ENCODE data around the gene RAE1.

RAE1 gene

DNA sequence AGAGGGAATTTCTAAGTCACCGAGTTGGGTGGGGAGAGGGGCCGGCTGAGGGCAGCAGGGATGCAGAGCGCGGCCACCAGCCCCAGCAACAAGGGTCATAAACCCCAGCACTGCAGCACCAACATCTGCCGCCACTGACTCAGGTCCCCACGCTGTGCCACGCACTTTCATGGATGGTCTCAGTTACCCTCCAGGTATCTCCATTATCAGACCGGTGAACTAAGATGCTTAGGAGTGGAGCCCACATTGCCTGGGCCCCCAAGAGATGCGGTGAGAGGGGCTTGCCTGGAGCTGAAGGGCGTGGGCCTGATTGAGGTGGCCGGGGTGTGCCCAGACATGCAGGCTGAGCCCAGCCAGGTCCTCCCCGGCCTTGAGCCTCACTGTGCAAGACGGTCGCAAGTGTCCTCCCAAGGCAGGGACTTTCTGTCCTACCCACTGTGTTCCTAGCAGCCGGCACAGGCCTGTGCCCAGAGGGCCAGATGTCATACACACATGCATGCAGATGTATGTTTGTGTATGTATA, 59.4 kb downstream of the RAE1 start:
- Histone ChIP-seq H3K4ac (ENCODE audit: low read depth, low read length) (no peak overlapping the region), H3K79me2 (ENCODE audit: control insufficient read depth, insufficient read depth, low read length) (no peaks in the 10 kb centered on the region), H3K4me1 (ENCODE audit: control insufficient read depth, low read depth, low read length) (no peaks in the 10 kb centered on the region), H2BK120ac (ENCODE audit: low read depth, low read length) (no peak overlapping the region), H4K8ac (ENCODE audit: low read depth, low read length) (no peak overlapping the region), H4K5ac (ENCODE audit: low read length) (no peak overlapping the region), H2BK15ac (replicated peaks; ENCODE audit: low read depth) (no peak overlapping the region), H3K4me2 (ENCODE audit: low read length) (no peak overlapping the region), H2AK5ac (ENCODE audit: low read length) (no peak overlapping the region), H3K56ac (ENCODE audit: low read length) (no peak overlapping the region), H2BK5ac (ENCODE audit: low read length) (no peak overlapping the region), H3K27ac (ENCODE audit: low read depth, low read length) (no peak overlapping the region), H3K36me3 (ENCODE audit: control insufficient read depth, insufficient read depth, low read length) (peaks cover 5% of the 10 kb centered on the region), H3K9ac (ENCODE audit: low read length) (no peak overlapping the region), H3K4me3 (ENCODE audit: low read length) (no peak overlapping the region), H3K27me3 (ENCODE audit: insufficient read depth, low read length, poor library complexity) (no peaks in the 10 kb centered on the region), H3K79me1 (ENCODE audit: low read length) (no peaks in the 10 kb centered on the region), H3K23ac (ENCODE audit: low read length) (no peak overlapping the region), H3K18ac (ENCODE audit: low read length) (no peak overlapping the region)
- WGBS (ENCODE audit: extremely low coverage, insufficient coverage, low lambda C conversion rate) = no CpG with 5 or more reads among the region's 15 CpGs
- no peak for DNase-seq

DNA sequence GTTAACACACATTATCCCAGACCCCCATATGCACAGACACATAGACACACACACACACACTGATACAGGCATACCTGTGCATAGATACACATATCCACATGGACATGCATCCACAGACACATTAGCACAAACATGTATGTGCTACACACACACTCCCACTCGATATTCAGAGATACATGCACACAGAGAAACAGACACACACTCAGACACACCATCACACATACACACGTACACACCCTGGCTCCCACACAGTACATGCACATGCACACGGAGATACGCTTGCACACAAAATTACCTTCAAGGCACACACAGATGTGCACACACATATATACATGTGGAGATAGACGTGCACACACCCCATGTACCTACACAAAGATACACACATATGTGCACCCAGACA, 59.9 kb downstream of the RAE1 start:
- DNase-seq = no peak
- H3K4ac ChIP-seq (ENCODE audit: low read depth, low read length) = no peak overlapping the region
- H2BK5ac ChIP-seq (ENCODE audit: low read length) = no peak overlapping the region
- H3K4me2 ChIP-seq (ENCODE audit: low read length) = no peak overlapping the region
- no peak overlapping the region for H3K18ac ChIP-seq (ENCODE audit: low read length)
- H3K9ac ChIP-seq (ENCODE audit: low read length) = no peak overlapping the region
- H4K5ac ChIP-seq (ENCODE audit: low read length) = no peak overlapping the region
- no peak overlapping the region for H2BK15ac ChIP-seq (replicated peaks; ENCODE audit: low read depth)
- no peaks in the 10 kb centered on the region for H3K79me1 ChIP-seq (ENCODE audit: low read length)
- no peak overlapping the region for H2AK5ac ChIP-seq (ENCODE audit: low read length)
- no peaks in the 10 kb centered on the region for H3K4me1 ChIP-seq (ENCODE audit: control insufficient read depth, low read depth, low read length)
- H2BK120ac ChIP-seq (ENCODE audit: low read depth, low read length) = no peak overlapping the region
- no peak overlapping the region for H3K27ac ChIP-seq (ENCODE audit: low read depth, low read length)
- no peaks in the 10 kb centered on the region for H3K27me3 ChIP-seq (ENCODE audit: insufficient read depth, low read length, poor library complexity)
- H3K23ac ChIP-seq (ENCODE audit: low read length) = no peak overlapping the region
- H4K8ac ChIP-seq (ENCODE audit: low read depth, low read length) = no peak overlapping the region
- H3K79me2 ChIP-seq (ENCODE audit: control insufficient read depth, insufficient read depth, low read length) = no peaks in the 10 kb centered on the region
- no CpG with 5 or more reads among the region's 5 CpGs for WGBS (ENCODE audit: extremely low coverage, insufficient coverage, low lambda C conversion rate)
- H3K56ac ChIP-seq (ENCODE audit: low read length) = no peak overlapping the region
- H3K4me3 ChIP-seq (ENCODE audit: low read length) = no peak overlapping the region
- peaks cover 5% of the 10 kb centered on the region for H3K36me3 ChIP-seq (ENCODE audit: control insufficient read depth, insufficient read depth, low read length)

DNA sequence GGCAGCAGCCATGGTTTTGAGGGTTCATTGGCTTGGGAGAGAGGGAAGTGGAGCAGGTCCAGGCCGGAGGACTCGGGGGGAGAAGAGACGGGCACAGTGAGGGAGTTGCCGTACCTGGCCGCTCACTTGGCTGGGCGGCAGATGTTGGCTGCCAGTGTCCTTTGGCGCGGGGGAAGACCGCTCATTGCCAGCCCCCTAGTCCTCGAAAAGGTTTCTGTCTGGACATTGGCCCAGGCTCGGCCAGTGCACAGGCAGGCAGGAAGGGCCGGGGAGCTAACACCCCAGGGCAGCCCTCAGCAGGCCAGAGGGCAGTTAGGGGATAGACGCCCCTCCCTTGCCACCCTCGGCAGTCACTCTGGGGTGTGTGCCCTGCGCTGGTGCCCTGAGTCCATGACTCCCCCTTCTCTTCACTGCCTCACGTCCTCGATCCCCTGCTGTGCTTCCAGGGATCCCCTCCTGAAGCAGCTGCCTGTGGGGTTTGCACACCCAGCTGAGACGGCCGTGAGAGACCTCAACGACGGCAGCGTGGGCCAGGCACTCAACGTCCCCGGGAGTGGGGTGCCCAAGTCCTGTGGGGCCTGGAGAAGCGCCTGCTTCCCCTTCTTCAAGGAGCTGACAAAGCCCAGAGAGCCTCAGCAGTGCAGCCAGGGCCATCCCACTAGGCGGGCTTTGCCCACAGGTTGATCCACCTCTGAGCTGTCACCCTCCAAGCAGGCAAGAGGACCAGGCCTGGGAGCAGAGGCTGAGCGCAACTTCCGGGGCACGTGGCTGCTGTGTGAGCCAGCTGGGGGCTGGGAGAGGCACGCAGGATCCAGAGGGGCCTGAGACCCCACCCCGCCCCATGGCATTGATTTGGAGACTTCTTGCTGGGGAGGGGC, 60.6 kb downstream of the RAE1 start:
- Histone ChIP-seq H3K27ac (ENCODE audit: low read depth, low read length) (no peak overlapping the region), H4K8ac (ENCODE audit: low read depth, low read length) (no peak overlapping the region), H3K4me2 (ENCODE audit: low read length) (no peak overlapping the region), H3K18ac (ENCODE audit: low read length) (no peak overlapping the region), H3K4ac (ENCODE audit: low read depth, low read length) (no peak overlapping the region), H2AK5ac (ENCODE audit: low read length) (no peak overlapping the region), H2BK120ac (ENCODE audit: low read depth, low read length) (no peak overlapping the region), H3K56ac (ENCODE audit: low read length) (no peak overlapping the region), H3K23ac (ENCODE audit: low read length) (no peak overlapping the region), H3K79me1 (ENCODE audit: low read length) (no peaks in the 10 kb centered on the region), H3K4me1 (ENCODE audit: control insufficient read depth, low read depth, low read length) (no peaks in the 10 kb centered on the region), H3K9ac (ENCODE audit: low read length) (no peak overlapping the region), H3K4me3 (ENCODE audit: low read length) (no peak overlapping the region), H4K5ac (ENCODE audit: low read length) (no peak overlapping the region), H2BK15ac (replicated peaks; ENCODE audit: low read depth) (no peak overlapping the region), H3K27me3 (ENCODE audit: insufficient read depth, low read length, poor library complexity) (no peaks in the 10 kb centered on the region), H2BK5ac (ENCODE audit: low read length) (no peak overlapping the region), H3K36me3 (ENCODE audit: control insufficient read depth, insufficient read depth, low read length) (peaks cover 3% of the 10 kb centered on the region), H3K79me2 (ENCODE audit: control insufficient read depth, insufficient read depth, low read length) (no peaks in the 10 kb centered on the region)
- DNase-seq = no peak
- no CpG with 5 or more reads among the region's 31 CpGs for WGBS (ENCODE audit: extremely low coverage, insufficient coverage, low lambda C conversion rate)

DNA sequence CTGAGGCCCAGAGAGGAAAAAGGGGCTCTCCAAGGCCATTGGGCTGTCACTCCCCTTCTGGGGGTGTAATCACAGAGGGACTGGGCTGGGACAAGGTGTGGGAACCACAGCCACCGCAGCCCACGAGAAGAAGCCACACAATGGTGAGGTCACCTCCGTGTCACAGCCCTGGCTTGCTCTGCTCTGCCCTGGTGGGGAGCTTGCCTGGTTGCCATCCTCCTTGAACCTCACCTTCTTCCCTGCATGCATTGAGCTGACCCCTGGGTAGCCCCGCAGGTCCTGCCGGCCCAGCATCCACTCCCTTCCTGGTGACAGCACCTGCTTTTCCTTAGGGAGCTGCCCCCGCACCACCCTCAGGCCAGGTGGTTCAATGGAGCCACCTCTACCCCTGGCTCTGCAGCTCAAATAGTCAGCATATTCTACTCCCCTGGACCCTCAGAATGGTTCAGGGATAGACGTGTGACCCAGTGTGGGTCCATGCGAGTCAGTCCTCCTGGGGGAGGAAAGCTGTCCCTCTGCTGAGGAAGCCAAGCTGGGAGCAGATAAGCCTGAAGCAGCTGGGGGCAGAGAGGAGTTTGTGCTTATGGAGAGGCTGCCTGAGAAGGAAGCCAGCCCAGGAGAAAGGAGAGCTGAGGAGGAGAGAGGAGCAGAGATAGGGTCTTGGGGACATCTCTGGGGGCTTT, 61.4 kb downstream of the RAE1 start:
- Histone ChIP-seq H2BK15ac (replicated peaks; ENCODE audit: low read depth) (no peak overlapping the region), H3K23ac (ENCODE audit: low read length) (no peak overlapping the region), H3K27me3 (ENCODE audit: insufficient read depth, low read length, poor library complexity) (no peaks in the 10 kb centered on the region), H3K36me3 (ENCODE audit: control insufficient read depth, insufficient read depth, low read length) (peaks cover 3% of the 10 kb centered on the region), H3K79me1 (ENCODE audit: low read length) (no peaks in the 10 kb centered on the region), H3K18ac (ENCODE audit: low read length) (no peak overlapping the region), H3K9ac (ENCODE audit: low read length) (no peak overlapping the region), H3K4ac (ENCODE audit: low read depth, low read length) (no peak overlapping the region), H2BK5ac (ENCODE audit: low read length) (no peak overlapping the region), H3K56ac (ENCODE audit: low read length) (no peak overlapping the region), H4K5ac (ENCODE audit: low read length) (no peak overlapping the region), H4K8ac (ENCODE audit: low read depth, low read length) (no peak overlapping the region), H3K4me2 (ENCODE audit: low read length) (no peak overlapping the region), H3K79me2 (ENCODE audit: control insufficient read depth, insufficient read depth, low read length) (no peaks in the 10 kb centered on the region), H2BK120ac (ENCODE audit: low read depth, low read length) (no peak overlapping the region), H3K4me3 (ENCODE audit: low read length) (no peak overlapping the region), H2AK5ac (ENCODE audit: low read length) (no peak overlapping the region), H3K27ac (ENCODE audit: low read depth, low read length) (no peak overlapping the region), H3K4me1 (ENCODE audit: control insufficient read depth, low read depth, low read length) (no peaks in the 10 kb centered on the region)
- DNase-seq = no peak
- WGBS (ENCODE audit: extremely low coverage, insufficient coverage, low lambda C conversion rate) = no CpG with 5 or more reads among the region's 8 CpGs

DNA sequence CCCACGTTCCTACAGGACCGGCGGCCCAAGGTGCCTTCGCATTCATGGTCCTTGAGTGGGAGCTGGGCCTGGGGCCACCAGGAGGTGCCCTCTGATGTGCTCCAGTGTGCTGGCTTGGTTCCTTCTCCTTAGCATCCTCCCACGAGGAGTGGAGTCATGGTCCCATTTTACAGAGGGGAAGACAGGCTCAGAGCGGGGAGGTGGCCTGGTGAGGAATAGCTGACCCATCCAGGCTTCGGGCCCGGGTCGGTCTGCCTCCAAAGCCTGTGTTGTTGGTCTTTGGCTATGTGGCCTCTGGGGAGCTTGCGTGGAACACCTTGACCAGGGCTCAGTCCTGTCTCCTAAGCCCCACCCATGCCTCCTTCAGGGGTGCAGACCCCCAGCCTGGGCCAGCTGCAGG, 62.9 kb downstream of the RAE1 start:
- no peak overlapping the region for H3K23ac ChIP-seq (ENCODE audit: low read length)
- no peak overlapping the region for H3K4me3 ChIP-seq (ENCODE audit: low read length)
- H3K9ac ChIP-seq (ENCODE audit: low read length) = no peak overlapping the region
- no peaks in the 10 kb centered on the region for H3K36me3 ChIP-seq (ENCODE audit: control insufficient read depth, insufficient read depth, low read length)
- H3K27me3 ChIP-seq (ENCODE audit: insufficient read depth, low read length, poor library complexity) = no peaks in the 10 kb centered on the region
- H4K5ac ChIP-seq (ENCODE audit: low read length) = no peak overlapping the region
- no peak overlapping the region for H4K8ac ChIP-seq (ENCODE audit: low read depth, low read length)
- no peak overlapping the region for H2BK5ac ChIP-seq (ENCODE audit: low read length)
- no peak overlapping the region for H3K56ac ChIP-seq (ENCODE audit: low read length)
- H3K4ac ChIP-seq (ENCODE audit: low read depth, low read length) = no peak overlapping the region
- no peak overlapping the region for H2BK120ac ChIP-seq (ENCODE audit: low read depth, low read length)
- no CpG with 5 or more reads among the region's 10 CpGs for WGBS (ENCODE audit: extremely low coverage, insufficient coverage, low lambda C conversion rate)
- H3K79me2 ChIP-seq (ENCODE audit: control insufficient read depth, insufficient read depth, low read length) = no peaks in the 10 kb centered on the region
- no peak overlapping the region for H3K18ac ChIP-seq (ENCODE audit: low read length)
- H3K79me1 ChIP-seq (ENCODE audit: low read length) = no peaks in the 10 kb centered on the region
- no peak overlapping the region for H3K4me2 ChIP-seq (ENCODE audit: low read length)
- H2AK5ac ChIP-seq (ENCODE audit: low read length) = no peak overlapping the region
- DNase-seq = no peak
- H2BK15ac ChIP-seq (replicated peaks; ENCODE audit: low read depth) = no peak overlapping the region
- H3K4me1 ChIP-seq (ENCODE audit: control insufficient read depth, low read depth, low read length) = no peaks in the 10 kb centered on the region
- no peak overlapping the region for H3K27ac ChIP-seq (ENCODE audit: low read depth, low read length)
